K562 treated with DMSO at 1 percent for 12 hours (cell line): Measurements from ENCODE around the gene SPTLC2. TPM values are rescaled to one million over a fixed set of nuclear protein-coding genes. Genes with fewer than 3 reads are reported as not detected.

Experiments used
- total RNA-seq: library from RNA; unstranded; fragments of 300-600 nt; gene quantifications from 2 replicates; pipeline ENCODE4 v1.2.3, GENCODE V29; 2022; ENCODE audit not compliant: insufficient read depth

SPTLC2 gene
- 5.9 and 15.5 TPM in 2 replicates for total RNA-seq

GRCh38 chr14:77616454-77617229 is at the start of gene SPTLC2:
Gene SPTLC2 (minus strand): TSS chr14:77616637. CDS start chr14:77616579, 58 bp downstream.

DNA sequence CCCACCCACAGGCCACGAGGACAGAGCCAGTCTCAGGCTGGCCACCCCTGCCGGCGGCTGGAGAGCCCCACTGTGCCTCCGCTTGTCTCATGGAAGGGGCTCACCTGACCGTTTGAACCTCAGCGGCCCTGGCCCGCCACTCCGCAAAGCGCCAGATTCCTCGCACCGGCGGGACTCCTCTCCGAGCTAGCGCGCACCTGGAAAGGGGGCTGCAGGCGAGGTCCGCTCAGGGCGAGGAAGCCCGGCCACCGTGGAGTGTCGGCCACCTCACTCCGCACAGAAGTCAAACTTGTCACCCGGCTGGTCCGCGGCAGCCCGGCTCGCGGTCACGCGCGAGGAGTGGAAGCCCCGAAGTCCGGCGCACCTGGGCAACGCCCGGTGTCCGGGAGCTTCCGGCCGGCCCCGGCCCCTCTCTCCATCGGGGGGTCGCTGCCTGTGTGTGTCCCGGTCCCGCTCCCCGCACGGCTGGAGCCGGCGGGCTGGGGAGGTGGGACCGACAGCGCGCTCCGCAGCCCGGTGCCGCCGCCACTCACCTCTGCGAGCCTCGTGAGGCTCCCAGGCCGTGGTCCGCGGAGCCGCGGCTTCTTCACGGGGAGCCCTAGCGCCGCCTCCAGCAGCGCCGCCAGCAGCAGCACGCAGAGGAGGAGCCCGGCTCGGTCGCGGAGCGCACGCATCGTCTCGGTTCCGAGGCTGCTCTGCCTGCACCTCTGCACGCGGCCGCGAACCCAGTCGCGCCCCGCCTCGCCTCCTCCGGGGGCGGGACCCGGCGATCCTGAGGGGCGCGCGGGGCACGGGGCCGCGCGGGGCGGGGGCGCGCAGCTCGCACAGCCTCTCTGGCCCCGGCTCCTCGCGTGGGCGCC is 118.1 kb downstream of the SPTLC2 start, which contains the start of gene ISM2:
Gene ISM2, minus strand, starts transcription at position 697 of the 860 bp plus-strand sequence. Its CDS starts 23 bp downstream, at position 674.

DNA sequence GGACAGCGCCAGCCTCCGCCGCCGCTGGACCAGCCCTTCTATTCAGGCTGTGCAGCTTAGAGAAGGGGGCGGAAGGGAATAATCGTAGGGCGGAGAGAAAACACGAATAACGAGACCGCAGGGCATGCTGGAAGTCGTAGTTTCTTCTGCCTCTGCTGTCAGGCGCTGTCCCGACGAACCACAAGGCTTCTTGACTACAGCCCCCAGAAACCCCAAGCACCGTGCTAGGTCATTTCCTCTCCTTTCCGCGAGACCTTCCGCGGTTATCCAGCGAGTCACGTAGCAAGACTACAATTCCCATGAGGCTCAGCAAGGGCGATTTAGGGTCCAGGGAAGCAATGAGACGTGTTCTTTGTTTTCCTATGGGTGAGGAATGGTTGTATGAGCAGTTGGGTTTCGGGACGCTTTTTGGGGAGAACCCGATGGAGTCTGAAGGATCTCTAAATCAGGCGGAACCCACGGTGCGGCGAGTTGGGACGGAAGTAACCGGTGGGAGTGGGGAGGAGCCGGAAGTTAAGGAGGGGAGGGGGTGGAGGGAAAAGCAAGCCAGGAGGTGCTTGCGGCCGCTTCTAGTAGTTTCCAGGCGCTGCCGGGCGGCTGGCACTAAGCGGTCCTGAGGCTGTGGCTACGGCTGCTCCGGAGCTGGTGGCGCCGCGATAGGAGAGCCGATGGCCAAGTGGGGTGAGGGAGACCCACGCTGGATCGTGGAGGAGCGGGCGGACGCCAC is 158.8 kb downstream of the SPTLC2 start, which contains the start of the genes AHSA1 and VIPAS39:
Gene AHSA1, plus strand, starts transcription at position 572 of the 727 bp plus-strand sequence. Its CDS starts 97 bp downstream, at position 669.
Gene VIPAS39, minus strand, starts transcription at position 80 of the 727 bp plus-strand sequence. CDS start 3,499 bp downstream, outside the sequence.

Other genes with a start within 250 kb of the SPTLC2 start
- gene TMED8, start 239.5 kb downstream of the SPTLC2 start, total RNA-seq: 2.0 and 8.6 TPM in 2 replicates
- 0.48 TPM in 1 of 2 replicates, not detected in the other for gene SAMD15, start 239.3 kb downstream of the SPTLC2 start, total RNA-seq
- not detected in 2 replicates for gene NOXRED1, start 193.1 kb downstream of the SPTLC2 start, total RNA-seq
- gene VIPAS39, start 159.0 kb downstream of the SPTLC2 start, total RNA-seq: 8.8 and 15.1 TPM in 2 replicates
- gene AHSA1, start 158.5 kb downstream of the SPTLC2 start, total RNA-seq: 99.4 and 106 TPM in 2 replicates
- not detected in 2 replicates for gene ISM2, start 117.8 kb downstream of the SPTLC2 start, total RNA-seq
- gene ALKBH1, start 91.4 kb upstream of the SPTLC2 start, total RNA-seq: 4.4 and 10.2 TPM in 2 replicates
- gene SLIRP, start 91.5 kb upstream of the SPTLC2 start, total RNA-seq: 153 and 163 TPM in 2 replicates
- 46.2 and 81.3 TPM in 2 replicates for gene SNW1, start 144.5 kb upstream of the SPTLC2 start, total RNA-seq
- gene ADCK1, start 183.5 kb upstream of the SPTLC2 start, total RNA-seq: 4.3 and 7.1 TPM in 2 replicates